BJ (cell line): ENCODE data around the gene BHLHE40. TPM values are rescaled to one million over a fixed set of nuclear protein-coding genes. Genes with fewer than 3 reads are reported as not detected.

Experiments
- CTCF ChIA-PET: fragments of 350-600 bp; formaldehyde crosslinking; extraction: SDS; loops from one replicate; lab custom pipeline; 2021; ENCODE audit warnings: antibody characterized with exemption, inconsistent platforms; lab: Yijun Ruan, JAX
- POLR2A ChIA-PET: fragments of 300-600 bp; sonication (Branson Sonifier 250); formaldehyde crosslinking; extraction: SDS; loops from one replicate; lab custom pipeline; 2021; ENCODE audit warnings: antibody characterized with exemption; lab: Charles Lee
- DNase-seq: peaks from one replicate; pipeline ENCODE4 v3.0.0-alpha.2; 2011; ENCODE audit warnings: low read depth
- H3K27me3 ChIP-seq: 2 replicates; pipeline ENCODE4 v1.6.0; 2011; ENCODE audit warnings: low read length; ENCODE audit not compliant: control insufficient read depth, insufficient read depth
- H3K36me3 ChIP-seq: 2 replicates; pipeline ENCODE4 v1.5.1; 2011; ENCODE audit warnings: low read length; ENCODE audit not compliant: control insufficient read depth, insufficient read depth
- H3K4me3 ChIP-seq: 2 replicates; pipeline ENCODE4 v1.5.1; 2011; ENCODE audit warnings: low read depth, mild to moderate bottlenecking, control low read depth, low read length
- CTCF ChIP-seq: IDR thresholded peaks from 2 replicates; pipeline ENCODE4 v1.5.1; 2011; ENCODE audit warnings: low read depth, mild to moderate bottlenecking, control low read depth, inconsistent platforms, low read length, moderate library complexity; ENCODE audit not compliant: insufficient read depth
- polyA plus RNA-seq: library from polyadenylated mRNA; depleted of rRNA; stranded (reverse); fragments of >200 nt; gene quantifications from 2 replicates; pipeline ENCODE4 v1.2.3, GENCODE V29; 2011

Gene BHLHE40
- polyA plus RNA-seq, 1 experiment, result 18.8 TPM

- Histone ChIP-seq H3K27me3 (no peaks in the 10 kb centered on the region), H3K4me3 (peak overlapping the region; percentile 72), H3K36me3 (no peaks in the 10 kb centered on the region)
- ChIA-PET CTCF (interaction anchor here (1.7 to 13.6 kb wide), 5 partner anchors 18 to 266 kb away, joined by 6 to 121 read pairs (median 26); no protein-coding TSS in a partner anchor), POLR2A (interaction anchor here (0.5 kb wide), 1 partner anchor 59 kb away, joined by 4 read pairs; no protein-coding TSS in a partner anchor)
- peak; percentile 24; the same call in 1 of the 2 replicates for TF ChIP-seq CTCF
- DNase-seq, result no peak
These were observed 2.0 kb upstream of the BHLHE40 start for GRCh38 chr3:4977001-4977852.

- peak overlapping the region; percentile 72 for H3K4me3 ChIP-seq
- H3K27me3 ChIP-seq, result no peaks in the 10 kb centered on the region
- peaks cover 1% of the 10 kb centered on the region for H3K36me3 ChIP-seq
- ChIA-PET POLR2A (no interaction called here), CTCF (interaction anchor here (1.2 to 13.6 kb wide), 5 partner anchors 49 to 266 kb away, joined by 6 to 121 read pairs (median 26); no protein-coding TSS in a partner anchor)
- no peak for TF ChIP-seq CTCF
- DNase-seq, result no peak
These were observed 1.4 kb upstream of the BHLHE40 start for GRCh38 chr3:4977853-4978203.

- POLR2A ChIA-PET, result interaction anchor here (0.5 to 1.4 kb wide), 2 partner anchors 13 to 14 kb away, joined by 3 read pairs; no protein-coding TSS in a partner anchor
- H3K36me3 ChIP-seq, result peaks cover 7% of the 10 kb centered on the region
- CTCF ChIA-PET, result interaction anchor here (1.2 to 13.6 kb wide), 8 partner anchors 49 to 267 kb away, joined by 3 to 121 read pairs (median 8); no protein-coding TSS in a partner anchor
- TF ChIP-seq CTCF, result no peak
- DNase-seq, result peak; percentile 90
- H3K27me3 ChIP-seq, result no peaks in the 10 kb centered on the region
- peak overlapping the region; percentile 72 for H3K4me3 ChIP-seq
These were observed 852 bp upstream of the BHLHE40 start for GRCh38 chr3:4978204-4978965.

- peak overlapping the region; percentile 72 for H3K4me3 ChIP-seq
- TF ChIP-seq CTCF, result no peak
- no peaks in the 10 kb centered on the region for H3K27me3 ChIP-seq
- POLR2A ChIA-PET, result interaction anchor here (0.5 to 1.4 kb wide), 2 partner anchors 14 to 15 kb away, joined by 3 read pairs; no protein-coding TSS in a partner anchor
- peaks cover 8% of the 10 kb centered on the region for H3K36me3 ChIP-seq
- CTCF ChIA-PET, result interaction anchor here (0.6 to 13.6 kb wide), 17 partner anchors 15 to 267 kb away, joined by 3 to 121 read pairs (median 6); no protein-coding TSS in a partner anchor
- DNase-seq, result peak; percentile 77
These were observed 240 bp upstream of the BHLHE40 start for GRCh38 chr3:4978966-4979427.
